Lower lobe of right lung (tissue), 2 donors: Measurements from ENCODE around the gene POLRMT. TPM values are rescaled to one million over a fixed set of nuclear protein-coding genes. Genes with fewer than 3 reads are reported as not detected.

ENCODE experiments used
- ATAC-seq, 2 donors: fragments of 200-7000 bp; cut with Tn5 transposase; one replicate each; pipeline ENCODE4 v1.9.1; 2020 to 2022; ENCODE audit warnings: mild to moderate bottlenecking in 2 of 2, moderate library complexity in 2 of 2
- DNase-seq: peaks from one replicate; pipeline ENCODE4 v3.0.0-alpha.2; 2020
- H3K27ac ChIP-seq: fragments of 200-600 bp; one replicate; pipeline ENCODE4 v1.8.0; 2022
- H3K27me3 ChIP-seq: fragments of 200-600 bp; one replicate; pipeline ENCODE4 v1.8.0; 2022; ENCODE audit warnings: low read depth
- H3K36me3 ChIP-seq: fragments of 200-600 bp; one replicate; pipeline ENCODE4 v1.8.0; 2022; ENCODE audit warnings: mild to moderate bottlenecking
- H3K4me1 ChIP-seq: fragments of 200-600 bp; one replicate; pipeline ENCODE4 v1.8.0; 2022
- H3K4me3 ChIP-seq: fragments of 200-600 bp; one replicate; pipeline ENCODE4 v1.8.0; 2022; ENCODE audit warnings: mild to moderate bottlenecking
- H3K9me3 ChIP-seq: fragments of 200-600 bp; one replicate; pipeline ENCODE4 v1.8.0; 2022
- CTCF ChIP-seq: fragments of 200-600 bp; IDR thresholded peaks from one replicate; pipeline ENCODE4 v1.8.0; 2022; ENCODE audit warnings: antibody characterized with exemption, mild to moderate bottlenecking
- intact Hi-C: fragments of 100-400 bp; cut with DNase I; formaldehyde crosslinking; loops from one replicate; pipeline ENCODE4 v1.11.0; 2022
- total RNA-seq: library from RNA; stranded (reverse); fragmentation: NEBNext Ultra II Directional; extraction: Animal tissue kit (Norgen Biotek cat#: 25700); gene quantifications from one replicate; pipeline ENCODE4 v1.2.1, GENCODE V29; 2021
- donor health status: DM: no; HTN: yes; CAD: no; lungs with severe emphysema.

The POLRMT gene
- total RNA-seq, 1 donor from 2014 or later, result 42.5 TPM

- no peak for DNase-seq
- intact Hi-C loops, result no loop called here
- no peak overlapping the region for H3K4me3 ChIP-seq
- H3K36me3 ChIP-seq, result no peaks in the 10 kb centered on the region
- no peaks in the 10 kb centered on the region for H3K4me1 ChIP-seq
- peaks cover 34% of the 10 kb centered on the region for H3K27me3 ChIP-seq
- no peaks in the 10 kb centered on the region for H3K9me3 ChIP-seq
- ATAC-seq, result no peak
- no peak overlapping the region for H3K27ac ChIP-seq
- no peak for TF ChIP-seq CTCF
These were observed 37.7 kb downstream of the POLRMT start for GRCh38 chr19:595326-596262.

GRCh38 chr19:594265-594870, 39.0 kb downstream of the POLRMT start:
- ATAC-seq (no peak), DNase-seq (no peak)
- Histone ChIP-seq H3K4me1 (peaks cover under 1% of the 10 kb centered on the region), H3K27me3 (peaks cover 38% of the 10 kb centered on the region), H3K27ac (no peak overlapping the region), H3K4me3 (no peak overlapping the region), H3K9me3 (no peaks in the 10 kb centered on the region), H3K36me3 (no peaks in the 10 kb centered on the region)
- intact Hi-C loops, result no loop called here
- TF ChIP-seq CTCF, result no peak

GRCh38 chr19:593505-593904, 39.8 kb downstream of the POLRMT start:
- Histone ChIP-seq H3K27me3 (peaks cover 47% of the 10 kb centered on the region), H3K4me1 (peaks cover 9% of the 10 kb centered on the region), H3K36me3 (no peaks in the 10 kb centered on the region), H3K9me3 (no peaks in the 10 kb centered on the region), H3K27ac (no peak overlapping the region), H3K4me3 (no peak overlapping the region)
- ATAC-seq, result no peak
- intact Hi-C loops, result no loop called here
- DNase-seq, result no peak
- TF ChIP-seq CTCF, result no peak

GRCh38 chr19:593055-593454, 40.3 kb downstream of the POLRMT start:
- no peak for ATAC-seq
- Histone ChIP-seq H3K4me3 (no peak overlapping the region), H3K36me3 (no peaks in the 10 kb centered on the region), H3K9me3 (no peaks in the 10 kb centered on the region), H3K27me3 (peaks cover 51% of the 10 kb centered on the region), H3K27ac (no peak overlapping the region), H3K4me1 (peaks cover 13% of the 10 kb centered on the region)
- no peak for TF ChIP-seq CTCF
- intact Hi-C loops, result no loop called here
- no peak for DNase-seq

GRCh38 chr19:592101-592500, 41.2 kb downstream of the POLRMT start:
- intact Hi-C loops, result no loop called here
- TF ChIP-seq CTCF, result no peak
- no peaks in the 10 kb centered on the region for H3K36me3 ChIP-seq
- no peak for DNase-seq
- H3K4me1 ChIP-seq, result peaks cover 16% of the 10 kb centered on the region
- no peak overlapping the region for H3K27ac ChIP-seq
- H3K4me3 ChIP-seq, result no peak overlapping the region
- H3K9me3 ChIP-seq, result no peaks in the 10 kb centered on the region
- H3K27me3 ChIP-seq, result peaks cover 56% of the 10 kb centered on the region
- no peak for ATAC-seq
